MCF 10A (cell line): ENCODE data around the gene EMP2. TPM values are rescaled to one million over a fixed set of nuclear protein-coding genes. Genes with fewer than 3 reads are reported as not detected.
"Not testable (repeated sequence)": the region's sequence is repeated elsewhere in the genome, so short reads cannot be mapped to it uniquely, and the experiment has no call there.

Experiments used
- BruUV-seq: library from RNA; stranded (reverse); fragments of 400-500 nt; replicated peaks from 2 replicates; lab custom pipeline; 2021; lab: Mats Ljungman, UMichigan
- CTCF ChIA-PET: fragments of 300-600 bp; sonication (Branson Sonifier 250); formaldehyde crosslinking; extraction: SDS; loops from one replicate; lab custom pipeline; 2021; ENCODE audit warnings: antibody characterized with exemption, inconsistent platforms; lab: Yijun Ruan, JAX
- POLR2A ChIA-PET: fragments of 300-600, 350-650 bp; sonication (Branson Sonifier 250); formaldehyde crosslinking; extraction: SDS; loops from one replicate; lab custom pipeline; 2020; ENCODE audit warnings: antibody characterized with exemption, inconsistent platforms; lab: Yijun Ruan, JAX
- DNase-seq: peaks from one replicate; pipeline ENCODE4 v3.0.0-alpha.2; 2018; ENCODE audit not compliant: unreplicated experiment
- H3K27ac Mint-ChIP-seq: one replicate; pipeline ENCODE4 v1.8.0; 2022; ENCODE audit warnings: mild to moderate bottlenecking, low read depth, mixed read lengths; ENCODE audit not compliant: unreplicated experiment
- H3K27me3 Mint-ChIP-seq: one replicate; pipeline ENCODE4 v1.8.0; 2022; ENCODE audit warnings: mixed read lengths; ENCODE audit not compliant: insufficient read depth, unreplicated experiment
- H3K36me3 Mint-ChIP-seq: one replicate; pipeline ENCODE4 v1.8.0; 2022; ENCODE audit warnings: mild to moderate bottlenecking, moderate library complexity, mixed read lengths; ENCODE audit not compliant: insufficient read depth, unreplicated experiment
- H3K4me1 Mint-ChIP-seq: one replicate; pipeline ENCODE4 v1.8.0; 2022; ENCODE audit warnings: mixed read lengths; ENCODE audit not compliant: insufficient read depth, unreplicated experiment
- H3K4me3 Mint-ChIP-seq: one replicate; pipeline ENCODE4 v1.8.0; 2022; ENCODE audit warnings: mild to moderate bottlenecking, moderate library complexity, mixed read lengths; ENCODE audit not compliant: unreplicated experiment
- H3K9me3 Mint-ChIP-seq: one replicate; pipeline ENCODE4 v1.8.0; 2022; ENCODE audit warnings: mixed read lengths; ENCODE audit not compliant: unreplicated experiment
- intact Hi-C: fragments of 100-400 bp; cut with micrococcal nuclease; formaldehyde crosslinking; loops from 2 replicates; pipeline ENCODE4 v1.14.1; 2022
- total RNA-seq: library from RNA; stranded (reverse); gene quantifications from 2 replicates; pipeline ENCODE4 v1.2.3, GENCODE V29; 2022
- TF ChIP-seq, protein P1 (sequence below): fragments of 200-600 bp; IDR thresholded peaks from one replicate; pipeline ENCODE4 v1.8.0; 2022; ENCODE audit warnings: antibody characterized with exemption, mild to moderate bottlenecking; ENCODE audit not compliant: unreplicated experiment

The EMP2 gene
- total RNA-seq, 1 experiment from 2014 or later: 4.8 TPM

DNA sequence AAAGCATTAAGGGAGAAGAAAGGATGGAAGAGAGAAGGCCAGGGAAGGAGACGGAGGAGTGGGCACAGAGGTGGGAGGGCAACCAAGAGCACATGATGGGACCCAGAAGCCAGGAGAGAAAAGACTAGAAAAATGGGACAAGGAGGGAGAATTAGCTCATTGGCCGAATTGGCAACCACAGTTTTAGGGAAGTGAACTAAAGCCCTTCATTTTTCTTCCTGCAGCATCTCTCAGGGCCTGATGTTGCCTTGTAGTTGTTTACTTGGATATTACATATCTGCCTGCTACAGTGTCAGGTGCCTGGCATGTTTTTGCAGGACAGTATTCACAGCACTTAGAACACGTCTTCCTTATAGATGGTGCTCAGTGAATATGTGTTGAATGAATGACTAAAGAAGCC is 19.0 kb downstream of the EMP2 start:
- Mint-ChIP-seq H3K9me3 (peaks cover 8% of the 10 kb centered on the region), H3K36me3 (no peaks in the 10 kb centered on the region), H3K27ac (no peak overlapping the region), H3K4me3 (no peak overlapping the region), H3K27me3 (no peaks in the 10 kb centered on the region), H3K4me1 (no peaks in the 10 kb centered on the region)
- no TSS peak for BruUV-seq
- CTCF ChIA-PET: interaction anchor here (0.6 kb wide), 1 partner anchor 323 kb away, joined by 3 read pairs; no protein-coding TSS in a partner anchor
- DNase-seq: no peak
- intact Hi-C loops: no loop called here
- TF ChIP-seq, protein P1, sequence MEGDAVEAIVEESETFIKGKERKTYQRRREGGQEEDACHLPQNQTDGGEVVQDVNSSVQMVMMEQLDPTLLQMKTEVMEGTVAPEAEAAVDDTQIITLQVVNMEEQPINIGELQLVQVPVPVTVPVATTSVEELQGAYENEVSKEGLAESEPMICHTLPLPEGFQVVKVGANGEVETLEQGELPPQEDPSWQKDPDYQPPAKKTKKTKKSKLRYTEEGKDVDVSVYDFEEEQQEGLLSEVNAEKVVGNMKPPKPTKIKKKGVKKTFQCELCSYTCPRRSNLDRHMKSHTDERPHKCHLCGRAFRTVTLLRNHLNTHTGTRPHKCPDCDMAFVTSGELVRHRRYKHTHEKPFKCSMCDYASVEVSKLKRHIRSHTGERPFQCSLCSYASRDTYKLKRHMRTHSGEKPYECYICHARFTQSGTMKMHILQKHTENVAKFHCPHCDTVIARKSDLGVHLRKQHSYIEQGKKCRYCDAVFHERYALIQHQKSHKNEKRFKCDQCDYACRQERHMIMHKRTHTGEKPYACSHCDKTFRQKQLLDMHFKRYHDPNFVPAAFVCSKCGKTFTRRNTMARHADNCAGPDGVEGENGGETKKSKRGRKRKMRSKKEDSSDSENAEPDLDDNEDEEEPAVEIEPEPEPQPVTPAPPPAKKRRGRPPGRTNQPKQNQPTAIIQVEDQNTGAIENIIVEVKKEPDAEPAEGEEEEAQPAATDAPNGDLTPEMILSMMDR: no peak
- POLR2A ChIA-PET: no interaction called here

DNA sequence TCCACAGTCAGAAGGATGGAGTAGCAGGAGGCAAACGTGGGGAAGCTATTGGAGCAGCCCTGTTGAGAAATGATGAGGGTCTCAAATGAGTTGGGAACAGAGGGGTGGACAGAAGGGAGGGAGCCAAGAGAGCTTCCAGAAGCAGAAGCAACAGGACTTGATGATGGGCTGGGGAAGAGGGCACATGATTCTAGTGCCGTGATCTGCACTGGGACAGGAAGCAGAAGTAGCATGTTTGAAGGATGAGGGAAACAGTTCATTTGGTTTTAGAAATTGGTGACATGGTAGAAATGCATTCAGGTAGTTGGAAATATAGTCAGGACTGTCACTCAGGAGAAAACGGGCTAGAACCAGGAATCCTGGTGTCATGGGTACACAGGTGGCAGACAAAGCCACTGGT is 19.4 kb downstream of the EMP2 start:
- TF ChIP-seq, protein P1: no peak
- CTCF ChIA-PET: interaction anchor here (0.6 to 1.1 kb wide), 2 partner anchors 20 to 322 kb away, joined by 3 read pairs; partner anchors contain the start of gene EMP2
- Mint-ChIP-seq H3K27ac (no peak overlapping the region), H3K4me1 (no peaks in the 10 kb centered on the region), H3K36me3 (no peaks in the 10 kb centered on the region), H3K9me3 (peaks cover 8% of the 10 kb centered on the region), H3K4me3 (no peak overlapping the region), H3K27me3 (no peaks in the 10 kb centered on the region)
- DNase-seq: no peak
- intact Hi-C loops: no loop called here
- BruUV-seq: no TSS peak
- POLR2A ChIA-PET: no interaction called here

DNA sequence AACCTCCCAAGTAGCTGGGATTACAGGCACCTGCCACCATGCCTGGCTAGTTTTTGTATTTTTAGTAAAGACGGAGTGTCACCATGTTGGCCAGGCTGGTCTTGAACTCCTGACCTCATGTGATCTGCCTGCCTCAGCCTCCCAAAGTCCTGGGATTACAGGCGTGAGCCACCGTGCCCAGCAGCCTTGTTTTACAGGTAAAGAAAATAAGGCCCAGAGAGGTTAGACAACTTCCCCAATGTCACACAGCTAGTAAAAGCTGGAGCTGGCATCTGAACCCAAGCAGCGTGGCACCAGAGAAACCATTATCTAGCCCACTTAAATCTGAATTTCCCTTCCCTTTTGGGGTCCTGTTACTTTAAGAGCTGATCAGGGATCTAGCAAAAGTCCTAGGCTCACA is 20.6 kb downstream of the EMP2 start:
- H3K27me3 Mint-ChIP-seq, H3K9me3 Mint-ChIP-seq, intact Hi-C loops, H3K27ac Mint-ChIP-seq, H3K36me3 Mint-ChIP-seq, DNase-seq, H3K4me3 Mint-ChIP-seq, BruUV-seq, H3K4me1 Mint-ChIP-seq, POLR2A ChIA-PET: not testable (repeated sequence)
- CTCF ChIA-PET: interaction anchor here (0.7 kb wide), 2 partner anchors 16 to 39 kb away, joined by 3 read pairs; no protein-coding TSS in a partner anchor

DNA sequence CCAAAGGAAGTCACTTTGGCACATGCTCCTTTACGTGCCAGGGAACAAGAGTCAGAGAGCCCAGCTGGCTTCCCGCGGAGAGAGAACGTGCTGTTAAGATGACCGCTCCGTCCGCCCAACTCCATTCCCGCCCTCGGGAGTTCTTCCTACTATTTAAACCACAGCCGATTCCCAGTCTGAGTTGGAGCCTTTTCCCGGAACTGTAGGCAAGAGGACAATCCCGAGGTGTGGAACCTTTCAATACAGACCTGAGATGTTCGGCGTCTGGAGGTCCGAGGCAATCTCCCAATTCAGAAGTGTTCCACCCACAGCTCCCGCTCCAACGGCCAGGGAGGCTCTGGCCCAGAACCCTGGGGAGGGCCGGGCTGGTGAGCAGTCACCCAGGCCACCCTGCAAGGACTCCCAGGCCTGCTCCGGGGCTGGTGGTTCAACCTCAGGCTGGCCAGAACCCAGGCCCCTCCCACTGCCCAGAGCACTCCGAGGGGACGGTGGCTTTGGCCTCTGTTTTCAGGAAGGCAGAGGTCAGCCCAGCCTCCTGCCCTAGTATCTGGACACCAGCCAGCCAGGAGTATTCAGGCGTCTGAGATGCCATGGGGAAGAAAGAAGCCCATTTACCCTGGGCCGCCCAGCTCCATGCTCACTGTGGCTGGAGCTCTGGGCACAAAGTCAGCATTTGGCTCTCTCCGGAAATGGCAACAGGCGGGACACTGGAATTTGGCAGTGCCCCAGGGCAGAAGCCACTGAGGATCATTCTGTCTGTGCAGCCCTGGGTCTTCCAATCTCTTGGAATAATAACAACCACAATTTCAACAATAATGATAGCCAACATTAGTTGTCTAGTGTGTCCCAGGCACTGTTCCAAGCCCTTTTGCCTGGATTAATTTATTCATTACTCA is 21.4 kb downstream of the EMP2 start:
- BruUV-seq: no TSS peak
- Mint-ChIP-seq H3K36me3 (no peaks in the 10 kb centered on the region), H3K4me1 (no peaks in the 10 kb centered on the region), H3K4me3 (no peak overlapping the region), H3K27ac (no peak overlapping the region), H3K9me3 (peaks cover 8% of the 10 kb centered on the region), H3K27me3 (no peaks in the 10 kb centered on the region)
- POLR2A ChIA-PET: interaction anchor here (0.6 to 0.7 kb wide), 2 partner anchors 17 to 113 kb away, joined by 4 read pairs; no protein-coding TSS in a partner anchor
- peak; percentile 59 for DNase-seq
- intact Hi-C loops: no loop called here
- TF ChIP-seq, protein P1: no peak
- CTCF ChIA-PET: interaction anchor here (0.6 to 0.7 kb wide), 2 partner anchors 17 to 290 kb away, joined by 3 to 4 read pairs; no protein-coding TSS in a partner anchor
